GM13977 (cell line): ENCODE results near the gene ANO2.
"Not testable (repeated sequence)": the region's sequence is repeated elsewhere in the genome, so short reads cannot be mapped to it uniquely, and the experiment has no call there.

Experiments used
- DNase-seq: peaks from one replicate; pipeline ENCODE4 v3.0.0; 2012; ENCODE audit warnings: low spot score
- CTCF ChIP-seq: IDR thresholded peaks from 2 replicates; pipeline ENCODE4 v1.5.1; 2012; ENCODE audit warnings: mild to moderate bottlenecking, control low read depth; ENCODE audit not compliant: insufficient read depth; ENCODE audit errors: extremely low read depth, missing control alignments
- in situ Hi-C: fragments of 300-500 bp; cut with MboI; formaldehyde crosslinking; loops from one replicate; pipeline ENCODE4 v1.12.0; 2022; ENCODE audit warnings: low sequenced_read_pairs, low pct_unique_long_range_greater_than_20kb, mixed read lengths, inconsistent platforms; ENCODE audit not compliant: unreplicated experiment

ANO2 gene

DNA sequence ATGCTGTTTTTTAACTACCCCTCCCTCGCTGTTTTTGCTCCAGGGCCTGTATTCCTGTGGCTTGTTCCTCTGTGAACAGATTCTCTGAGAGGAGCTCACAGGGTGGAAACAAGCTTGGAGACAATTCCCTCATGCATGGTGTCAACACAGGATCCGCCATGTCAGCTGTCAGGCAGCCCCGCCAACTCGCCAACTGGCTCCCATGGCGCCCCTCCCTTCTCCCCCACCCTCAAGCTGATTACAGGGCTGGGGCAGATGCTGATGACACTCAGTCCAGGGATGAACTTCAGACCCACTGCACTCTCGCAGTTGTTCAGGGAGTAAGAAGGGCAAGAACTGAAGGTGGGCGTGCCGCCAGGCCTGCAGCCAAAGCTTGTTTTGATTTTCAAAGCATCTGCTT is 283.2 kb downstream of the ANO2 start:
- no peak for DNase-seq
- in situ Hi-C loops = no loop called here
- no peak for TF ChIP-seq CTCF

- in situ Hi-C loops = no loop called here
- TF ChIP-seq CTCF = no peak
- no peak for DNase-seq
Observed at GRCh38 chr12:5660238-5660637, 284.8 kb downstream of the ANO2 start.

DNA sequence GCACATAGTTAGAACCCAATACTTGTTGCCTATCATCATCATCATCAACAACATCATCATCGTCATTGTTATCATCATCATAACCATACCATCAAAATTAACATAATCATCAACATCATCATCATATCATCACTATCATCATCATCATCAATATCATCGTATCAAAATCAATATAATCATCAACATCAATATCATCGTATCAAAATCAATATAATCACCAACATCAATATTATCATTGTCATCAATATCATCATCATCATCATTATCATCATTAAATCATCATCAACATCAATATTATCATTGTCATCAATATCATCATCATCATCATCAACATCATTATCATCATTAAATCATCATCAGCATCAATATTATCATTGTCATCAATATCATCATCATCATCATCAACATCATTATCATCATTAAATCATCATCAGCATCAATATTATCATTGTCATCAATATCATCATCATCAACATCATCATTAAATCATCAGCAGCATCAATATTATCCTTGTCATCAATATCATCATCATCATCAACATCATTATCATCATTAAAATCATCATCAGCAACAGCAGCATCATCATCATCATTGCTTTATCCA is 286.6 kb downstream of the ANO2 start:
- DNase-seq, in situ Hi-C loops: not testable (repeated sequence)

DNA sequence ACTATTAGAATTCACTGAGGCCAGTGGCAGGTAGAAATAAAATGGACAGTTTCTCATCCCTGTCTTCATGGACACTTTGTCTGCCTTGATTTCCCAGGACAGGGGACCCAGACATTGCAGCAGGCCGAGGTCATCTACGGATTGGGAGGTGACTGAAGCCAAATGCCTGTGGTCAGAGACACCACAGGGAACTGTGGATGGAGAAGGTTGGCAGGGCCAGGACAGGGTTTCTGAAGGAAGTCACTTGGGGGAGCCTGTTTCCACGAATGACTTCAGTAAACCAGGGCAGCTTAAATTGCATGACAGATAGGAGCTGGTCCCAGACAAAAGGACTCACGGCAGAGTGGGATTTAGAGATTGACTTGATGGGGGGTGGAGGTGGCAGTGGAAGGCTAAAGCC is 288.2 kb downstream of the ANO2 start:
- no peak for TF ChIP-seq CTCF
- DNase-seq = no peak
- in situ Hi-C loops = no loop called here

DNA sequence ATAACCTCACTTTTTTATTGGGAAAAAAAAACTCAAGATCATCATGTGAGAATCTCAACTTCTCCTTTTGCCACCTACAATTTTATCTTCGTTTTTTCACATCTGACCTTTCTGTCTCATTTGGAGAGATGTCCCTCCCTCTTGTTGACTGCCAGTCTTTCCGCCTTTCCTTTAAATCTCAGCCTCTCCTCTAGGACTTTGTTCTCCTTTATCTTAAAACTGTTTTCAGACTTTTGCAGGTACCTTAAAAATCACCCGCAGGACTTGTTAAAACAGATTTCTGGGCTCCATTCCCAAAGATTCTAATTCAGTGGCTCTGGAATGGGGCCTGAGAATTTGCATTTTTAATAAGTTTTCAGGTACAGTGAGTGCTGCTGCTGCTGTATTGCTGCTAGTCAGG is 289.9 kb downstream of the ANO2 start:
- no peak for TF ChIP-seq CTCF
- in situ Hi-C loops = no loop called here
- DNase-seq = no peak

- in situ Hi-C loops = no loop called here
- DNase-seq = no peak
- TF ChIP-seq CTCF = no peak
Observed at GRCh38 chr12:5654019-5654418, 291.0 kb downstream of the ANO2 start.

GRCh38 chr12:5650829-5651461 is 294.1 kb downstream of the ANO2 start:
- DNase-seq = no peak
- TF ChIP-seq CTCF = no peak
- in situ Hi-C loops = no loop called here
